UCSD-AML1 (cell line): ENCODE measurements around the gene TMEM86B.

Source experiments
- DNase-seq: peaks from one replicate; lab custom pipeline; 2025; ENCODE audit not compliant: unreplicated experiment; lab: John Stamatoyannopoulos, UW

TMEM86B gene

GRCh38 chr19:55228403-55229031 lies at the start of gene TMEM86B:
TSS of gene TMEM86B (minus strand) at chr19:55228763. CDS start at chr19:55228741, 22 bp downstream.
- no peak for DNase-seq

GRCh38 chr19:55277494-55277893 lies 48.9 kb upstream of the TMEM86B start:
- DNase-seq: no peak

- no peak for DNase-seq
These were observed 48.3 kb upstream of the TMEM86B start for GRCh38 chr19:55276720-55277430.

- DNase-seq: no peak
These were observed 47.5 kb upstream of the TMEM86B start for GRCh38 chr19:55275851-55276719.

GRCh38 chr19:55273978-55274707 lies 45.6 kb upstream of the TMEM86B start:
- no peak for DNase-seq

- no peak for DNase-seq
These were observed 43.6 kb upstream of the TMEM86B start for GRCh38 chr19:55272142-55272541.

- DNase-seq: no peak
These were observed 41.8 kb upstream of the TMEM86B start for GRCh38 chr19:55270172-55270942.

GRCh38 chr19:55269299-55269698 lies 40.7 kb upstream of the TMEM86B start:
- no peak for DNase-seq

GRCh38 chr19:55266840-55267239 lies 38.3 kb upstream of the TMEM86B start:
- no peak for DNase-seq

- no peak for DNase-seq
These were observed 37.8 kb upstream of the TMEM86B start for GRCh38 chr19:55266404-55266803.

GRCh38 chr19:55265723-55266386 lies 37.3 kb upstream of the TMEM86B start:
- no peak for DNase-seq

- DNase-seq: no peak
These were observed 36.6 kb upstream of the TMEM86B start for GRCh38 chr19:55265173-55265572.

GRCh38 chr19:55264531-55264930 lies 36.0 kb upstream of the TMEM86B start:
- no peak for DNase-seq

GRCh38 chr19:55262359-55262758 lies 33.8 kb upstream of the TMEM86B start:
- no peak for DNase-seq

- DNase-seq: no peak
These were observed 33.1 kb upstream of the TMEM86B start for GRCh38 chr19:55261671-55262126.

- no peak for DNase-seq
These were observed 31.1 kb upstream of the TMEM86B start for GRCh38 chr19:55259540-55260210.

GRCh38 chr19:55258828-55259539 lies 30.4 kb upstream of the TMEM86B start, which contains the start of gene PPP6R1:
TSS of gene PPP6R1 (minus strand) at chr19:55259017. CDS start at chr19:55247103, 11,914 bp downstream.
- peak; percentile 99 for DNase-seq

GRCh38 chr19:55258476-55258827 lies 29.9 kb upstream of the TMEM86B start:
- DNase-seq: no peak
